ENCODE results near the gene CAMSAP2.
A peak's percentile ranks its signal among the peaks of the same experiment; 100 is the strongest.

The CAMSAP2 gene

GRCh38 chr1:200903793-200904192 is 165.1 kb downstream of the CAMSAP2 start:
- TF ChIP-seq, protein P1, sequence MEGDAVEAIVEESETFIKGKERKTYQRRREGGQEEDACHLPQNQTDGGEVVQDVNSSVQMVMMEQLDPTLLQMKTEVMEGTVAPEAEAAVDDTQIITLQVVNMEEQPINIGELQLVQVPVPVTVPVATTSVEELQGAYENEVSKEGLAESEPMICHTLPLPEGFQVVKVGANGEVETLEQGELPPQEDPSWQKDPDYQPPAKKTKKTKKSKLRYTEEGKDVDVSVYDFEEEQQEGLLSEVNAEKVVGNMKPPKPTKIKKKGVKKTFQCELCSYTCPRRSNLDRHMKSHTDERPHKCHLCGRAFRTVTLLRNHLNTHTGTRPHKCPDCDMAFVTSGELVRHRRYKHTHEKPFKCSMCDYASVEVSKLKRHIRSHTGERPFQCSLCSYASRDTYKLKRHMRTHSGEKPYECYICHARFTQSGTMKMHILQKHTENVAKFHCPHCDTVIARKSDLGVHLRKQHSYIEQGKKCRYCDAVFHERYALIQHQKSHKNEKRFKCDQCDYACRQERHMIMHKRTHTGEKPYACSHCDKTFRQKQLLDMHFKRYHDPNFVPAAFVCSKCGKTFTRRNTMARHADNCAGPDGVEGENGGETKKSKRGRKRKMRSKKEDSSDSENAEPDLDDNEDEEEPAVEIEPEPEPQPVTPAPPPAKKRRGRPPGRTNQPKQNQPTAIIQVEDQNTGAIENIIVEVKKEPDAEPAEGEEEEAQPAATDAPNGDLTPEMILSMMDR (conservative IDR thresholded peaks at IDR 0.05; ENCODE audit: control insufficient read depth, insufficient read depth, low read depth, low read length) = no peak
- no peak for DNase-seq (ENCODE audit: low read depth)

DNA sequence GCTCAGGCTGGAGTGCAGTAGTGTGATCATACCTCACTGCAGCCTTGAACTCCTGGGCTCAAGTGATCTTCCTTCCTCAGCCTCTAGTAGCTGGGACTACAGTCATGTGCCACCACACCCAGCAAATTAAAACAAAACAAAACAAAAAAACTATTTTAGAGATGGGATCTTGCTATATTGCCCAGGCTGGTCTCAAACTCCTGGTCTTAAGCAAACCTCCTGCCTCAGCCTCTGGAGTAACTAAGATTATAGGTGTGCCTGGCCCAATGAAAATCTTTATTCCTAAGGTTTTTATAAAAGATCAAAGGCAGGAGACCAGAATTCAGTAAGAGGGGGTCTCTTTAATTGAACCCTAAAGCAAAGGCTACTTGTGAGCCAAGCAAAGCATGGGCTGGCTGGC is 166.1 kb downstream of the CAMSAP2 start:
- no peak for DNase-seq (ENCODE audit: low read depth)
- no peak overlapping the region for H3K4me3 ChIP-seq (ENCODE audit: control insufficient read depth, low read depth, low read length)
- TF ChIP-seq, protein P1 (conservative IDR thresholded peaks at IDR 0.05; ENCODE audit: control insufficient read depth, insufficient read depth, low read depth, low read length) = no peak

More at GRCh38 chr1:200903793-200904192, 165.1 kb downstream of the CAMSAP2 start:
- no peak overlapping the region for H3K4me3 ChIP-seq (ENCODE audit: control insufficient read depth, low read depth, low read length)

DNA sequence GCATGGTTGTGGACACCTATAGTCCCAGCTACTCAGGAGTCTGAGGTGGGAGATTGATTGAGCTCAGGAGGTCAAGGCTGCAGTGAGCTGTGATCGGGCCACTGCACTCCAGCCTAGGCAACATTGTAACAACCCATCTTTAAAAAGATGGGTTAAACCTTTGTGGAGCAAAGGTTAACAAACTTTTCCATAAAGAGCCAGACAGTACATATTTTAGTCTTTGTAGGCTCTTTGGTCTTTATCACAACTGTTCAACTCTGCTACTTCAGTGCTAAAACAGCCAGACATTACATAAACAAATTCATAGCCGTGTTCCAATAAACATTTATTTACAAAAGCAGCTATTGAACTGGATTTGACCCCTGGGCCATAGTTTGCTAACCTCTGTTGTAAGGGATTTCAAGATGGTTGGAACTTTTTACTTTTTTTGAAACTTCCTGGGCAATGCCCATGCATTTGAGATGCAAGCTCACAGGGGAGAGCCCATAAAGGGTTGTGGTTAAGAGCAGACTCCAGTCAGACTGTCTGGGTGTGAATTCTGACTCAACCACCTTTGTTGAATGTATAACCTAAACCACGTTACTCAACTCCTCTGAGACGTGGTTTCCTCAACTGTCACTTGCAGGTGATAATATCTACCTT is 166.8 kb downstream of the CAMSAP2 start:
- peak; percentile 10 for DNase-seq (ENCODE audit: low read depth)
- TF ChIP-seq, protein P1 (conservative IDR thresholded peaks at IDR 0.05; ENCODE audit: control insufficient read depth, insufficient read depth, low read depth, low read length) = no peak
- H3K4me3 ChIP-seq (ENCODE audit: control insufficient read depth, low read depth, low read length) = no peak overlapping the region

DNA sequence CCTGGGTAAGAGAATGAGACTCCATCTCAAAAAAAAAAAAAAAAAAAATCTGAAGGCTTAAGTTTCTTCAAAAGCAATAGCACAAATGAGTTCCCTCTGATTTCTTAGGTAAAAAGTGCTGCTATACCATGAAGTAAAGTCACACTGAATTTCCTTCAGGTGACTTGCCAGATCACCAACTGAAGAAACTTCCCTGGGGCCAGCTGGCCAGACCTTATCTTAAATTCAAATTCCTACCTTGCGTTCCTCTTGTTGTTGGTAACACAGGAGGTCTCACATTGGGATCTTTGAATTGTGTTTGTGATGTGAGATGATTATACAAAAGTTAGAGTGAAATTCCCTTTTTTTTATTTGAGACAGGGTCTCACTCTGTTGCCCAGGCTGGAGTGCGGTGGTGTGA is 167.8 kb downstream of the CAMSAP2 start:
- TF ChIP-seq, protein P1 (conservative IDR thresholded peaks at IDR 0.05; ENCODE audit: control insufficient read depth, insufficient read depth, low read depth, low read length) = no peak
- no peak overlapping the region for H3K4me3 ChIP-seq (ENCODE audit: control insufficient read depth, low read depth, low read length)
- DNase-seq (ENCODE audit: low read depth) = no peak

- peak; percentile 52 for DNase-seq (ENCODE audit: low read depth)
- no peak overlapping the region for H3K4me3 ChIP-seq (ENCODE audit: control insufficient read depth, low read depth, low read length)
- TF ChIP-seq, protein P1 (conservative IDR thresholded peaks at IDR 0.05; ENCODE audit: control insufficient read depth, insufficient read depth, low read depth, low read length) = no peak
Observed at GRCh38 chr1:200907611-200908097, 169.0 kb downstream of the CAMSAP2 start.

- DNase-seq (ENCODE audit: low read depth) = no peak
- no peak overlapping the region for H3K4me3 ChIP-seq (ENCODE audit: control insufficient read depth, low read depth, low read length)
- TF ChIP-seq, protein P1 (conservative IDR thresholded peaks at IDR 0.05; ENCODE audit: control insufficient read depth, insufficient read depth, low read depth, low read length) = no peak
Observed at GRCh38 chr1:200908191-200908868, 169.6 kb downstream of the CAMSAP2 start.
